ENCODE results near the gene GBA2.

GBA2 gene

DNA sequence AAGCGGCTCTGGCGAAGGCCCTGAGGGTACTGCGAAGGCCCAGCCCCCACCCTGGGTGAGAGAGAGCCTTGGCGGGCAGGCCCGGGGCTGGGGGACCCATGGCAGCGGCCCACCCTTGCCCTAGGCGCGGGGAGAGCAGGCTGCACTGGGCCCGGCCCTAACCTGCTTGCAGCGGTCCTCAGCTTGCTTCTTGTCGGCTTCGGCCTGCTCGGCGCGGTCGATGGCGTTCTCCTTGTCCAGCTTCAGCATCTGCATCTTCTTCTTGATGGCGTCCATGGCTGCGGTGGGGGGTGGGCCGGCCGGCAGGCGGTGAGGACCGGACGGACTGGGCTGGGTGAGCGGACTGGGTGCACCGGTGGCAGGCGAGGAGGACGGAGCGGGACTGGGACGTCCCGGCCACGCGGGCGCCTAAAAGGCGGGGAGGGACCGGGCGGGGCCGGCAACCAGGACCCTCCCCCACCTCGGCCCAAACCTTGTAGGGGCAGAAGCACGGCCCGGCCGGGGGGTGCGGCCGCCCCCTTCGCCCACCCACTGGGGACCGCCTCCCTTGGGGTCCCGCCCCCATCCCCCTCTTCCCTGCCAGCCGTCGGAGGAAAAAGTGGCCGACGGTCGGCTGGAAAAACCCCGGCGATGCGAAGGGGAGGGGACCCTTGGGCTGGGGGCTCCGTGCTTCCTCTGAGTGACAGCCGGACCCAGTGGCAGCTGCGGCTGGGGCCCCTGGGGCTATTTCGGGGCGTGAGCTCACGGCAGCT is 59.3 kb downstream of the GBA2 start, which contains the start of gene TPM2:
TSS of gene TPM2 (minus strand) at position 384 of the 752 bp plus-strand sequence. CDS start at position 276, 108 bp downstream.
- TF ChIP-seq FOXP2 (optimal IDR thresholded peaks at IDR 0.05; ENCODE audit: borderline replicate concordance, extremely low read depth, extremely low read length, insufficient read depth) (no peak), SIN3A (IDR thresholded peaks at IDR 0.05; ENCODE audit: borderline replicate concordance, insufficient read depth, low read length) (no peak), POLR2AphosphoS5 (IDR thresholded peaks at IDR 0.05; ENCODE audit: low read depth, low read length) (no peak), TAF1 (IDR thresholded peaks at IDR 0.05; ENCODE audit: borderline replicate concordance, insufficient read depth, low read length) (no peak)
- TF ChIP-seq, protein P1, sequence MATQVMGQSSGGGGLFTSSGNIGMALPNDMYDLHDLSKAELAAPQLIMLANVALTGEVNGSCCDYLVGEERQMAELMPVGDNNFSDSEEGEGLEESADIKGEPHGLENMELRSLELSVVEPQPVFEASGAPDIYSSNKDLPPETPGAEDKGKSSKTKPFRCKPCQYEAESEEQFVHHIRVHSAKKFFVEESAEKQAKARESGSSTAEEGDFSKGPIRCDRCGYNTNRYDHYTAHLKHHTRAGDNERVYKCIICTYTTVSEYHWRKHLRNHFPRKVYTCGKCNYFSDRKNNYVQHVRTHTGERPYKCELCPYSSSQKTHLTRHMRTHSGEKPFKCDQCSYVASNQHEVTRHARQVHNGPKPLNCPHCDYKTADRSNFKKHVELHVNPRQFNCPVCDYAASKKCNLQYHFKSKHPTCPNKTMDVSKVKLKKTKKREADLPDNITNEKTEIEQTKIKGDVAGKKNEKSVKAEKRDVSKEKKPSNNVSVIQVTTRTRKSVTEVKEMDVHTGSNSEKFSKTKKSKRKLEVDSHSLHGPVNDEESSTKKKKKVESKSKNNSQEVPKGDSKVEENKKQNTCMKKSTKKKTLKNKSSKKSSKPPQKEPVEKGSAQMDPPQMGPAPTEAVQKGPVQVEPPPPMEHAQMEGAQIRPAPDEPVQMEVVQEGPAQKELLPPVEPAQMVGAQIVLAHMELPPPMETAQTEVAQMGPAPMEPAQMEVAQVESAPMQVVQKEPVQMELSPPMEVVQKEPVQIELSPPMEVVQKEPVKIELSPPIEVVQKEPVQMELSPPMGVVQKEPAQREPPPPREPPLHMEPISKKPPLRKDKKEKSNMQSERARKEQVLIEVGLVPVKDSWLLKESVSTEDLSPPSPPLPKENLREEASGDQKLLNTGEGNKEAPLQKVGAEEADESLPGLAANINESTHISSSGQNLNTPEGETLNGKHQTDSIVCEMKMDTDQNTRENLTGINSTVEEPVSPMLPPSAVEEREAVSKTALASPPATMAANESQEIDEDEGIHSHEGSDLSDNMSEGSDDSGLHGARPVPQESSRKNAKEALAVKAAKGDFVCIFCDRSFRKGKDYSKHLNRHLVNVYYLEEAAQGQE (IDR thresholded peaks at IDR 0.05; ENCODE audit: insufficient read depth in 1 of 2, low read depth in 2 of 2, low read length in 2 of 2): no peak

- no peak for TF ChIP-seq POLR2AphosphoS5 (IDR thresholded peaks at IDR 0.05; ENCODE audit: low read depth, low read length)
- no peak for TF ChIP-seq FOXP2 (optimal IDR thresholded peaks at IDR 0.05; ENCODE audit: borderline replicate concordance, extremely low read depth, extremely low read length, insufficient read depth)
- no peak for TF ChIP-seq TAF1 (IDR thresholded peaks at IDR 0.05; ENCODE audit: borderline replicate concordance, insufficient read depth, low read length)
- TF ChIP-seq, protein P1 (IDR thresholded peaks at IDR 0.05; ENCODE audit: insufficient read depth in 1 of 2, low read depth in 2 of 2, low read length in 2 of 2): no peak
- TF ChIP-seq SIN3A (IDR thresholded peaks at IDR 0.05; ENCODE audit: borderline replicate concordance, insufficient read depth, low read length): no peak
Observed at GRCh38 chr9:35688558-35689541, 60.2 kb downstream of the GBA2 start.

DNA sequence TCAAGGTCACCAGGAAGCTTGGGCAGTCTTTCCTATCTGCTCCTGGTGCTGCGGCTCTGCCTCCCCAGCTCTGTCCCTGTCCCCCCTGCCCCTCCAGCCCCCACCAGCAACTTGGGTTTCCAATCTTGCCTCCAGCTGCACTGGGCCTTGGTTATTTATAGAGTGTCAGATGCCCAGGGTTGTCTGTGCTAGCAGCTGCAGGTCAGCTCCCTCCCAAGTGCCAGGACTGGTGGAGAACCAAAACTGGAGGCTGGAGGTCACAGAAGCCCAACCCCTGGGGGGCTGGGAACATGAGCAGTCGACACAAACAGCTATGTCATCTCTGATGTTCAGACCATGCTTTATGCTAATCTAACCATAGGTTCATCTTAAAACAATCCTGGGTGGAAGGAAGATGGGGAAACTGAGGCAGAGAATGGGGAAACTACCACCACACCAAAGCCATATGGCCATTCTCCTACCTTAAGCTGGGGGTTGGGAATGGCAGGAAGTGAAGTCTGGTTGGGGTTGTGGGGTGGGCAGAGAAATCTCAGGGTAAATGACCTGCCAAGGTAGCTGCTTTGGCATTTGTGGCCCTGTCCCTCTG is 61.0 kb downstream of the GBA2 start:
- TF ChIP-seq POLR2AphosphoS5 (IDR thresholded peaks at IDR 0.05; ENCODE audit: low read depth, low read length): no peak
- TF ChIP-seq, protein P1 (IDR thresholded peaks at IDR 0.05; ENCODE audit: insufficient read depth in 1 of 2, low read depth in 2 of 2, low read length in 2 of 2): no peak
- TF ChIP-seq FOXP2 (optimal IDR thresholded peaks at IDR 0.05; ENCODE audit: borderline replicate concordance, extremely low read depth, extremely low read length, insufficient read depth): no peak
- no peak for TF ChIP-seq SIN3A (IDR thresholded peaks at IDR 0.05; ENCODE audit: borderline replicate concordance, insufficient read depth, low read length)
- no peak for TF ChIP-seq TAF1 (IDR thresholded peaks at IDR 0.05; ENCODE audit: borderline replicate concordance, insufficient read depth, low read length)

DNA sequence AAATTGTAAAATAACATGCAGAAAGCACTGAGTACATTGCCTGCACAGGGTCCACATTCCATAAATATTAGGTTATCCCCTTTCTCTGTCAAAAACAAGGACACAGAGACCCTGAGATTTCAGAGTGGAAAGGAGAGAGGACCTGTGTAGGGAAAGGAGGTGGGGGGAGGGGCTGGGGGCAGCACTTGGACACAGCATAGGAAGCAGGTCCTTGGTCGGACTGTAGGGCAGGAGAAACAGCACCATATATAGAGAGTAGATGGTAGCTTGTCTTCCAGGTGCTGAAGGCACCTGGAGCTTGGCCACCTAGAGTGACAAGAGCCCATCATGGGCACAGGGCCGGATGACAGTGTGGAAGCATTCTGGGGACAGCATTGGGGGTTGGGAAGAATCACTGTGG is 61.7 kb downstream of the GBA2 start:
- TF ChIP-seq POLR2AphosphoS5 (IDR thresholded peaks at IDR 0.05; ENCODE audit: low read depth, low read length): no peak
- TF ChIP-seq FOXP2 (optimal IDR thresholded peaks at IDR 0.05; ENCODE audit: borderline replicate concordance, extremely low read depth, extremely low read length, insufficient read depth): no peak
- TF ChIP-seq SIN3A (IDR thresholded peaks at IDR 0.05; ENCODE audit: borderline replicate concordance, insufficient read depth, low read length): no peak
- TF ChIP-seq, protein P1 (IDR thresholded peaks at IDR 0.05; ENCODE audit: insufficient read depth in 1 of 2, low read depth in 2 of 2, low read length in 2 of 2): no peak
- TF ChIP-seq TAF1 (IDR thresholded peaks at IDR 0.05; ENCODE audit: borderline replicate concordance, insufficient read depth, low read length): no peak

All from PFSK-1 (cell line).